Activated CD4-positive, CD25-positive, alpha-beta regulatory T cell treated with anti-CD3 and anti-CD28 coated beads, Interleukin-2, amount 50 U/mL, for 72 hours (primary cell): ENCODE data around the gene ME3.
"Not testable (repeated sequence)": the region's sequence is repeated elsewhere in the genome, so short reads cannot be mapped to it uniquely, and the experiment has no call there.

Experiments used
- DNase-seq: peaks from one replicate; pipeline ENCODE4 v3.0.0; 2021

The ME3 gene

GRCh38 chr11:86580535-86580934 lies 91.9 kb downstream of the ME3 start:
- DNase-seq = no peak

- no peak for DNase-seq
Measured at GRCh38 chr11:86579406-86579731, 93.0 kb downstream of the ME3 start.

GRCh38 chr11:86578727-86579405 lies 93.5 kb downstream of the ME3 start:
- DNase-seq = no peak

GRCh38 chr11:86577644-86578636 lies 94.5 kb downstream of the ME3 start:
- DNase-seq = no peak

GRCh38 chr11:86576946-86577624 lies 95.3 kb downstream of the ME3 start:
- no peak for DNase-seq

GRCh38 chr11:86575927-86576326 lies 96.5 kb downstream of the ME3 start:
- no peak for DNase-seq

GRCh38 chr11:86575208-86575855 lies 97.1 kb downstream of the ME3 start:
- no peak for DNase-seq

- no peak for DNase-seq
Measured at GRCh38 chr11:86574493-86575207, 97.8 kb downstream of the ME3 start.

GRCh38 chr11:86571273-86571948 lies 101.0 kb downstream of the ME3 start:
- no peak for DNase-seq

GRCh38 chr11:86570451-86570850 lies 102.0 kb downstream of the ME3 start:
- no peak for DNase-seq

GRCh38 chr11:86570020-86570419 lies 102.4 kb downstream of the ME3 start:
- no peak for DNase-seq

GRCh38 chr11:86569109-86569508 lies 103.3 kb downstream of the ME3 start:
- DNase-seq = no peak

- no peak for DNase-seq
Measured at GRCh38 chr11:86565801-86566312, 106.6 kb downstream of the ME3 start.

GRCh38 chr11:86565388-86565787 lies 107.0 kb downstream of the ME3 start:
- no peak for DNase-seq

GRCh38 chr11:86562842-86563241 lies 109.6 kb downstream of the ME3 start:
- not testable (repeated sequence) for DNase-seq

GRCh38 chr11:86559311-86559945 lies 113.0 kb downstream of the ME3 start:
- no peak for DNase-seq

- no peak for DNase-seq
Measured at GRCh38 chr11:86558841-86559240, 113.6 kb downstream of the ME3 start.

- DNase-seq = no peak
Measured at GRCh38 chr11:86558207-86558606, 114.2 kb downstream of the ME3 start.

- DNase-seq = no peak
Measured at GRCh38 chr11:86555866-86556265, 116.5 kb downstream of the ME3 start.

- no peak for DNase-seq
Measured at GRCh38 chr11:86555401-86555800, 117.0 kb downstream of the ME3 start.

- DNase-seq = no peak
Measured at GRCh38 chr11:86553265-86553664, 119.2 kb downstream of the ME3 start.
